Measurements from ENCODE around the gene NDUFS6.

GRCh38 chr5:1788200-1788599 is 13.0 kb upstream of the NDUFS6 start:
- TF ChIP-seq CTCF (conservative IDR thresholded peaks at IDR 0.05 in 1 of 2, IDR thresholded peaks at IDR 0.05 in 1 of 2; ENCODE audit: low read depth in 1 of 2, low read length in 2 of 2) (no peak), EZH2 (IDR thresholded peaks at IDR 0.05; ENCODE audit: low read length, missing control alignments) (no peak)

Measured in fibroblast of lung (primary cell).